H9 (cell line): ENCODE results near the gene NAPSA. TPM values are rescaled to one million over a fixed set of nuclear protein-coding genes. Genes with fewer than 3 reads are reported as not detected.
A peak's percentile ranks its signal among the peaks of the same experiment; 100 is the strongest.

Experiments used
- DNase-seq: peaks from one replicate; pipeline ENCODE4 v3.0.0-alpha.2; 2017
- H2AFZ ChIP-seq: one replicate; pipeline ENCODE4 v1.6.1; 2013; ENCODE audit warnings: mild to moderate bottlenecking, low read length, control low read depth, moderate library complexity
- H2AK5ac ChIP-seq: 2 replicates; pipeline ENCODE4 v1.6.1; 2013; ENCODE audit warnings: low read length, control low read depth, mixed read lengths; ENCODE audit not compliant: insufficient read length
- H2BK120ac ChIP-seq: one replicate; pipeline ENCODE4 v1.6.1; 2013; ENCODE audit warnings: low read depth, mild to moderate bottlenecking, low read length, control low read depth, inconsistent platforms; ENCODE audit not compliant: poor library complexity, severe bottlenecking
- H2BK12ac ChIP-seq: 2 replicates; pipeline ENCODE4 v1.6.1; 2013; ENCODE audit warnings: low read length, control low read depth, mixed read lengths, low read depth; ENCODE audit not compliant: insufficient read length
- H2BK15ac ChIP-seq: 2 replicates; pipeline ENCODE4 v1.6.1; 2013; ENCODE audit warnings: low read depth, low read length, control low read depth
- H2BK20ac ChIP-seq: one replicate; pipeline ENCODE4 v1.6.1; 2013; ENCODE audit warnings: low read depth, mild to moderate bottlenecking, low read length, control low read depth, inconsistent platforms; ENCODE audit not compliant: poor library complexity, severe bottlenecking
- H2BK5ac ChIP-seq: 2 replicates; pipeline ENCODE4 v1.6.1; 2013; ENCODE audit warnings: low read length, control low read depth, mixed read lengths; ENCODE audit not compliant: insufficient read length
- H3K14ac ChIP-seq: 2 replicates; pipeline ENCODE4 v1.6.1; 2013; ENCODE audit warnings: low read length, control low read depth; ENCODE audit not compliant: insufficient read depth
- H3K18ac ChIP-seq: 2 replicates; pipeline ENCODE4 v1.6.1; 2013; ENCODE audit warnings: low read depth, mild to moderate bottlenecking, mixed read lengths, low read length, control low read depth; ENCODE audit not compliant: insufficient read length
- H3K23ac ChIP-seq: 2 replicates; pipeline ENCODE4 v1.6.1; 2013; ENCODE audit warnings: low read length, control low read depth, mixed read lengths, low read depth; ENCODE audit not compliant: insufficient read length
- H3K23me2 ChIP-seq: 2 replicates; pipeline ENCODE4 v1.6.1; 2013; ENCODE audit warnings: low read depth, mild to moderate bottlenecking, mixed read lengths, low read length, control low read depth; ENCODE audit not compliant: insufficient read length, poor library complexity, severe bottlenecking
- H3K27ac ChIP-seq: 2 replicates; pipeline ENCODE4 v1.5.1; 2013; ENCODE audit warnings: low read length, control low read depth, mixed read lengths, low read depth; ENCODE audit not compliant: insufficient read length
- H3K27me3 ChIP-seq: 2 replicates; pipeline ENCODE4 v1.6.1; 2013; ENCODE audit warnings: low read length, control low read depth, inconsistent platforms; ENCODE audit not compliant: insufficient read depth
- H3K4ac ChIP-seq: 2 replicates; pipeline ENCODE4 v1.6.1; 2013; ENCODE audit warnings: low read depth, mild to moderate bottlenecking, control low read depth, inconsistent platforms, low read length, moderate library complexity
- H3K4me1 ChIP-seq: 2 replicates; pipeline ENCODE4 v1.6.1; 2013; ENCODE audit warnings: low read length, control low read depth, inconsistent platforms; ENCODE audit not compliant: insufficient read depth
- H3K4me2 ChIP-seq: 2 replicates; pipeline ENCODE4 v1.6.1; 2013; ENCODE audit warnings: low read length, control low read depth, mixed read lengths; ENCODE audit not compliant: insufficient read length, insufficient read depth
- H3K56ac ChIP-seq: 2 replicates; pipeline ENCODE4 v1.6.1; 2013; ENCODE audit warnings: low read depth, mild to moderate bottlenecking, mixed read lengths, low read length, control low read depth; ENCODE audit not compliant: insufficient read length
- H3K79me1 ChIP-seq: 2 replicates; pipeline ENCODE4 v1.6.1; 2013; ENCODE audit warnings: low read depth, mild to moderate bottlenecking, moderate library complexity, low read length, control low read depth, inconsistent platforms; ENCODE audit not compliant: insufficient read depth, poor library complexity, severe bottlenecking
- H3K79me2 ChIP-seq: 2 replicates; pipeline ENCODE4 v1.6.1; 2013; ENCODE audit warnings: low read length, control low read depth, inconsistent platforms; ENCODE audit not compliant: insufficient read depth
- H3K9ac ChIP-seq: 2 replicates; pipeline ENCODE4 v1.6.1; 2013; ENCODE audit warnings: low read length, control low read depth, mixed read lengths; ENCODE audit not compliant: insufficient read length; ENCODE audit errors: extremely low read depth
- H3K9me3 ChIP-seq: one replicate; pipeline ENCODE4 v1.6.1; 2013; ENCODE audit warnings: low read depth, low read length, inconsistent platforms; ENCODE audit not compliant: control insufficient read depth
- H3T11ph ChIP-seq: one replicate; pipeline ENCODE4 v1.6.1; 2013; ENCODE audit warnings: mild to moderate bottlenecking, low read length, control low read depth, inconsistent platforms
- H4K20me1 ChIP-seq: one replicate; pipeline ENCODE4 v1.6.1; 2013; ENCODE audit not compliant: control insufficient read depth, insufficient read length, insufficient read depth
- H4K5ac ChIP-seq: 2 replicates; pipeline ENCODE4 v1.6.1; 2013; ENCODE audit warnings: low read depth, mild to moderate bottlenecking, mixed read lengths, low read length, control low read depth; ENCODE audit not compliant: insufficient read length
- H4K8ac ChIP-seq: replicated peaks from 2 replicates; pipeline ENCODE4 v1.6.1; 2013; ENCODE audit warnings: low read length, control low read depth, mixed read lengths, low read depth; ENCODE audit not compliant: insufficient read length
- H4K91ac ChIP-seq: 2 replicates; pipeline ENCODE4 v1.6.1; 2013; ENCODE audit warnings: low read depth, mild to moderate bottlenecking, moderate library complexity, mixed read lengths, low read length, control low read depth; ENCODE audit not compliant: insufficient read length
- H3K27ac Mint-ChIP-seq, 3 experiments: 2 replicates in 2 of 3; 3 replicates in 1 of 3; pipeline ENCODE4 v1.8.0; 2020 to 2021; ENCODE audit warnings: mixed read lengths in 3 of 3, mild to moderate bottlenecking in 1 of 3, moderate library complexity in 1 of 3
- H3K27me3 Mint-ChIP-seq: 2 replicates; pipeline ENCODE4 v1.8.0; 2021; ENCODE audit warnings: low read depth, mild to moderate bottlenecking, moderate library complexity, mixed read lengths
- H3K36me3 Mint-ChIP-seq, 3 experiments: 2 replicates in 2 of 3; 3 replicates in 1 of 3; pipeline ENCODE4 v1.8.0; 2020 to 2021; ENCODE audit warnings: low read depth in 3 of 3, mixed read lengths in 3 of 3; ENCODE audit not compliant: insufficient read depth in 1 of 3
- H3K4me1 Mint-ChIP-seq, 2 experiments: 2 replicates each; pipeline ENCODE4 v1.8.0; 2020; ENCODE audit warnings: mixed read lengths in 2 of 2
- H3K4me3 Mint-ChIP-seq, 2 experiments: 2 replicates in 1 of 2; 3 replicates in 1 of 2; pipeline ENCODE4 v1.8.0; 2020 to 2021; ENCODE audit warnings: mild to moderate bottlenecking in 2 of 2, mixed read lengths in 2 of 2, moderate library complexity in 1 of 2
- H3K9me3 Mint-ChIP-seq, 2 experiments: 2 replicates in 1 of 2; 3 replicates in 1 of 2; pipeline ENCODE4 v1.8.0; 2020; ENCODE audit warnings: mild to moderate bottlenecking in 2 of 2, mixed read lengths in 2 of 2, moderate library complexity in 1 of 2
- WGBS: extraction: QIAGEN DNeasy Blood & Tissue Kit; methylation state at CpG from one replicate; pipeline ENCODE4 v1.1.7; 2013; ENCODE audit warnings: missing lambda C conversion rate, low lambda C conversion rate, mixed read lengths; ENCODE audit not compliant: insufficient read length; ENCODE audit errors: extremely low coverage; 5-methylcytosine and 5-hydroxymethylcytosine counted together
- total RNA-seq: library from RNA; stranded (reverse); gene quantifications from 2 replicates; pipeline ENCODE4 v1.2.1, GENCODE V29; 2021
- TF ChIP-seq, protein P1 (sequence below): fragments of 200-600 bp; sonication (generic); conservative IDR thresholded peaks from 3 replicates; pipeline ENCODE4 v1.8.0; 2021; ENCODE audit warnings: antibody characterized with exemption, mild to moderate bottlenecking

Gene NAPSA
- total RNA-seq, 1 experiment from 2014 or later = 0.44 TPM

DNA sequence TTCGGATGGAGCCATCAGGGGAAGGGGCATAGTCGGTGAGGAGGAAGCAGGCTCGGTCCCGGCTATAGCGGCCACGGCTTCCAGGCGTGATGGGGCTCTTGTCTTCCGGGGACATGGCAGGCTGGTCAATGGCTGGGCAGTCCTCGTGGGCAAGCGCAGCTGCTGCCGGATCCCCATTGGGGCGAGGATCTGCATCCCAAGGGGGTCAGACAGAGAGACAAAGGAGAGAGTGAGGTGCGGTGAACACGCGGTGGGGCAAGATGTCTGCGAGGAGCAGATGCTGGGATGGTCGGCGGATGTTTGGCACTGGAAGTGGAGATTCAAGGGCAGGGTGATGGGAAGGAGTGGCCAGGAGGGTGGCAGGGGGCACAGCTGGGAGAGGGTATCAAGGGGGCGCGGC is 44.8 kb downstream of the NAPSA start:
- no peak overlapping the region for H4K5ac ChIP-seq
- WGBS = no CpG with 5 or more reads among the region's 20 CpGs
- no peak overlapping the region for H2AFZ ChIP-seq
- no peak overlapping the region for H2BK15ac ChIP-seq
- no peak overlapping the region for H3K56ac ChIP-seq
- Mint-ChIP-seq H3K4me3 (peak overlapping the region in 1 of 2 experiments; percentile 48; a peak in 1 of 5 replicates), H3K27ac (no peak overlapping the region), H3K27me3 (peaks cover 20% of the 10 kb centered on the region), H3K4me1 (peaks cover 18 to 41% of the 10 kb centered on the region in 2 experiments), H3K9me3 (peaks cover 0 to 3% of the 10 kb centered on the region in 2 experiments; a peak in 1 of 5 replicates), H3K36me3 (peaks cover 21 to 53% (median 37%) of the 10 kb centered on the region in 3 experiments)
- H4K8ac ChIP-seq = no peak overlapping the region
- H2BK120ac ChIP-seq = no peak overlapping the region
- no peak overlapping the region for H3T11ph ChIP-seq
- no peaks in the 10 kb centered on the region for H3K79me1 ChIP-seq
- no peak for DNase-seq
- no peak overlapping the region for H3K9ac ChIP-seq
- no peak overlapping the region for H2BK5ac ChIP-seq
- no peaks in the 10 kb centered on the region for H3K4me1 ChIP-seq
- H3K18ac ChIP-seq = no peak overlapping the region
- no peak overlapping the region for H3K23ac ChIP-seq
- H2AK5ac ChIP-seq = no peak overlapping the region
- H4K91ac ChIP-seq = no peak overlapping the region
- no peak overlapping the region for H3K4me2 ChIP-seq
- H3K79me2 ChIP-seq = no peaks in the 10 kb centered on the region
- no peak overlapping the region for H3K27ac ChIP-seq
- H2BK20ac ChIP-seq = no peak overlapping the region
- H2BK12ac ChIP-seq = no peak overlapping the region
- H3K23me2 ChIP-seq = no peaks in the 10 kb centered on the region
- TF ChIP-seq, protein P1, sequence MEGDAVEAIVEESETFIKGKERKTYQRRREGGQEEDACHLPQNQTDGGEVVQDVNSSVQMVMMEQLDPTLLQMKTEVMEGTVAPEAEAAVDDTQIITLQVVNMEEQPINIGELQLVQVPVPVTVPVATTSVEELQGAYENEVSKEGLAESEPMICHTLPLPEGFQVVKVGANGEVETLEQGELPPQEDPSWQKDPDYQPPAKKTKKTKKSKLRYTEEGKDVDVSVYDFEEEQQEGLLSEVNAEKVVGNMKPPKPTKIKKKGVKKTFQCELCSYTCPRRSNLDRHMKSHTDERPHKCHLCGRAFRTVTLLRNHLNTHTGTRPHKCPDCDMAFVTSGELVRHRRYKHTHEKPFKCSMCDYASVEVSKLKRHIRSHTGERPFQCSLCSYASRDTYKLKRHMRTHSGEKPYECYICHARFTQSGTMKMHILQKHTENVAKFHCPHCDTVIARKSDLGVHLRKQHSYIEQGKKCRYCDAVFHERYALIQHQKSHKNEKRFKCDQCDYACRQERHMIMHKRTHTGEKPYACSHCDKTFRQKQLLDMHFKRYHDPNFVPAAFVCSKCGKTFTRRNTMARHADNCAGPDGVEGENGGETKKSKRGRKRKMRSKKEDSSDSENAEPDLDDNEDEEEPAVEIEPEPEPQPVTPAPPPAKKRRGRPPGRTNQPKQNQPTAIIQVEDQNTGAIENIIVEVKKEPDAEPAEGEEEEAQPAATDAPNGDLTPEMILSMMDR = no peak
- H3K27me3 ChIP-seq = no peaks in the 10 kb centered on the region
- H4K20me1 ChIP-seq = no peaks in the 10 kb centered on the region
- no peak overlapping the region for H3K14ac ChIP-seq
- H3K9me3 ChIP-seq = no peaks in the 10 kb centered on the region
- no peak overlapping the region for H3K4ac ChIP-seq
